Kidney epithelial cell (primary cell): Measurements from ENCODE around the gene NPBWR2. TPM values are rescaled to one million over a fixed set of nuclear protein-coding genes. Genes with fewer than 3 reads are reported as not detected.
"Not testable (repeated sequence)": the region's sequence is repeated elsewhere in the genome, so short reads cannot be mapped to it uniquely, and the experiment has no call there.

Experiments
- DNase-seq: peaks from one replicate; pipeline ENCODE4 v3.0.0-alpha.2; 2010; ENCODE audit warnings: low read depth
- H3K27me3 ChIP-seq: 2 replicates; pipeline ENCODE4 v1.6.0; 2011; ENCODE audit warnings: low read length; ENCODE audit not compliant: control insufficient read depth, insufficient read depth
- H3K36me3 ChIP-seq: 2 replicates; pipeline ENCODE4 v1.5.1; 2011; ENCODE audit warnings: low read length; ENCODE audit not compliant: control insufficient read depth, insufficient read depth
- H3K4me3 ChIP-seq: 2 replicates; pipeline ENCODE4 v1.5.1; 2011; ENCODE audit warnings: low read depth, mild to moderate bottlenecking, control low read depth, low read length
- total RNA-seq: library from RNA; depleted of rRNA; stranded (reverse); fragments of >200 nt; gene quantifications from 2 replicates; pipeline ENCODE4 v1.2.3, GENCODE V29; 2015
- TF ChIP-seq, protein P1 (sequence below): IDR thresholded peaks from 2 replicates; pipeline ENCODE4 v1.5.1; 2011; ENCODE audit warnings: mild to moderate bottlenecking, moderate library complexity, low read length, control low read depth, inconsistent platforms; ENCODE audit not compliant: insufficient read depth, poor library complexity, severe bottlenecking

Gene NPBWR2
- total RNA-seq, 1 donor from 2014 or later: not detected

DNA sequence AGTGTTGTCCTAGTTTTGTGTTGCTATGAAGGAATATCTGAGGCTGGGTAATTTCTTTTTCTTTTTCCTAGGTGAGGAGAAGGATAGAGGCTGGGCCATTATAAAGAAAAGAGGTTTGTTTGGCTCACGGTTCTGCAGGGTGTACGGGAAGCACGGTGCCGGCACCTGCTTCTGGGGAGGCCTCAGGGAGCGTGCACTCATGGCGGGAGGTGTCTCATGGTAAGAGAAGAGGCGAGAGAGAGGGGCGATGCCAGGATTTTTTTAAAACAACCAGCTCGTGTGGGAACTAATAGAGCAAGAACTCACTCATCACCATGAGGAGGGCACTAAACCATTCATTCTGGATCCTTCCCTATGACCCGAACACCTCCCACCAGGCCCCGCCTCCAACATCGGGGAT, 14.2 kb upstream of the NPBWR2 start:
- no peak for DNase-seq
- H3K4me3 ChIP-seq: no peak overlapping the region
- peaks cover 11% of the 10 kb centered on the region for H3K27me3 ChIP-seq
- TF ChIP-seq, protein P1, sequence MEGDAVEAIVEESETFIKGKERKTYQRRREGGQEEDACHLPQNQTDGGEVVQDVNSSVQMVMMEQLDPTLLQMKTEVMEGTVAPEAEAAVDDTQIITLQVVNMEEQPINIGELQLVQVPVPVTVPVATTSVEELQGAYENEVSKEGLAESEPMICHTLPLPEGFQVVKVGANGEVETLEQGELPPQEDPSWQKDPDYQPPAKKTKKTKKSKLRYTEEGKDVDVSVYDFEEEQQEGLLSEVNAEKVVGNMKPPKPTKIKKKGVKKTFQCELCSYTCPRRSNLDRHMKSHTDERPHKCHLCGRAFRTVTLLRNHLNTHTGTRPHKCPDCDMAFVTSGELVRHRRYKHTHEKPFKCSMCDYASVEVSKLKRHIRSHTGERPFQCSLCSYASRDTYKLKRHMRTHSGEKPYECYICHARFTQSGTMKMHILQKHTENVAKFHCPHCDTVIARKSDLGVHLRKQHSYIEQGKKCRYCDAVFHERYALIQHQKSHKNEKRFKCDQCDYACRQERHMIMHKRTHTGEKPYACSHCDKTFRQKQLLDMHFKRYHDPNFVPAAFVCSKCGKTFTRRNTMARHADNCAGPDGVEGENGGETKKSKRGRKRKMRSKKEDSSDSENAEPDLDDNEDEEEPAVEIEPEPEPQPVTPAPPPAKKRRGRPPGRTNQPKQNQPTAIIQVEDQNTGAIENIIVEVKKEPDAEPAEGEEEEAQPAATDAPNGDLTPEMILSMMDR: no peak
- H3K36me3 ChIP-seq: no peaks in the 10 kb centered on the region

DNA sequence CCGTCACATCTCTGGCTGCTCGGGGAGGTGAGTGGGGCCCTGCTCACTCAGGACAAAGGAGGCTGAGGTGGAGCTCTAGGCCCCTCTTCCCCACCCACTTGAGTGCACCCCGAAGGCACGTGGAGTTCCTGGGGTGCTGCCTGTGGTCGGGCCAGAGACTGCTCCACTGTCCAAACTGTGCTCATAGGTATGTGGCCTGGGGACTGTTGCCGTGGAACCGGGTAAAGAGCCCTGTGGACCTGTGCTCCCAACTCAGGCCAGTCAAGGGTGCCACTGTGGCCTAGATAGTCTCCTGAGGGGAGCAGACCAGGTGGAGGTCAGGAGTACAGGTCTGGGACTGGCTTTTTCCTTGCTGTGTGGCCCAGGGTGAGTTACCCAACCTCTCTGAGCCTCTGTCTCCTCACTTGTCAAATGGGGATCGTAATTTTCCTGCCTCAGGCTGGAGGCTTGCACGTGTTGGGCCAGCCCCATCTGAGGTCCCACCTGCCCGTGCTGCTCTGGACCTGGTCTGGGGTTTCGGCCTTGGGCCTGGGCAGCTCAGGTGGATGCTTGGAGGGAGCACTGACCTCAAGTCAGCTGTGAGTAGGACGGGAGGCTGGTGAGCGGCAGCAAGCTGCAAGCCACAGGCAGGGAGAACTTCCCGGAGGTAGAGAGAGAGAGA, 12.4 kb upstream of the NPBWR2 start:
- Histone ChIP-seq H3K27me3 (peaks cover 19% of the 10 kb centered on the region), H3K4me3 (peak overlapping the region; percentile 9), H3K36me3 (no peaks in the 10 kb centered on the region)
- TF ChIP-seq, protein P1: no peak
- DNase-seq: no peak

DNA sequence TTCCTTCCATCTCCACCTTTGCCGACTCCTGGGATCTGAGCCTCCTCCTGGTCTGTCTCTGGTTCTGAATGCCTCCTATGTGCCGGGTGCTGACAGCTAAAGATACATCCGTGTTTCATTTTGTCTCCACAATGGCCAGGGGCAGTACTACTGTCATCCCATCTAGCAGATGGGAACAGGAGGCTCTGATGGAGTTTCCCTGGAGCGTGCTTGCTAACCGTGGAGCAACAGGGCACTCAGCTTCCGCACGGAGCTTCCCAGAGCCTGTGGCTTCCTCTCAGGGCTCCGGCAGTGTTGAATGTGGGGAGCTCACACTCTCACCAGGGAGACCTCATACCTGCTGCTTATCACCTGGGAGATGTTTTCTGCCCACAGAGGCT, 11.9 kb upstream of the NPBWR2 start:
- Histone ChIP-seq H3K4me3 (no peak overlapping the region), H3K36me3 (no peaks in the 10 kb centered on the region), H3K27me3 (peaks cover 23% of the 10 kb centered on the region)
- TF ChIP-seq, protein P1: no peak
- DNase-seq: no peak

DNA sequence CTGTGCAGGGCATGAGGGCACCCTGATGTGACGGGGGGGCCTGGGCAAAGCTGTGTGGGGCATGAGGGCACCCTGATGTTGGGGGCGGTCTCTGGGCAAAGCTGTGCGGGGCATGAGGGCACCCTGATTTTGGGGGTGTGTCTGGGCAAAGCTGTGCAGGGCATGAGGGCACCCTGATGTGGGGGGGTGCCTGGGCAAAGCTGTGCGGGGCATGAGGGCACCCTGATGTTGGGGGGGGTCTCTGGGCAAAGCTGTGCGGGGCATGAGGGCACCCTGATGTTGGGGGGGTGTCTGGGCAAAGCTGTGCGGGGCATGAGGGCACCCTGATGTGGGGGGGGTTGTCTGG, 10.0 kb upstream of the NPBWR2 start:
- not testable (repeated sequence) for H3K36me3 ChIP-seq, DNase-seq, H3K4me3 ChIP-seq
- peaks cover 21% of the 10 kb centered on the region for H3K27me3 ChIP-seq

DNA sequence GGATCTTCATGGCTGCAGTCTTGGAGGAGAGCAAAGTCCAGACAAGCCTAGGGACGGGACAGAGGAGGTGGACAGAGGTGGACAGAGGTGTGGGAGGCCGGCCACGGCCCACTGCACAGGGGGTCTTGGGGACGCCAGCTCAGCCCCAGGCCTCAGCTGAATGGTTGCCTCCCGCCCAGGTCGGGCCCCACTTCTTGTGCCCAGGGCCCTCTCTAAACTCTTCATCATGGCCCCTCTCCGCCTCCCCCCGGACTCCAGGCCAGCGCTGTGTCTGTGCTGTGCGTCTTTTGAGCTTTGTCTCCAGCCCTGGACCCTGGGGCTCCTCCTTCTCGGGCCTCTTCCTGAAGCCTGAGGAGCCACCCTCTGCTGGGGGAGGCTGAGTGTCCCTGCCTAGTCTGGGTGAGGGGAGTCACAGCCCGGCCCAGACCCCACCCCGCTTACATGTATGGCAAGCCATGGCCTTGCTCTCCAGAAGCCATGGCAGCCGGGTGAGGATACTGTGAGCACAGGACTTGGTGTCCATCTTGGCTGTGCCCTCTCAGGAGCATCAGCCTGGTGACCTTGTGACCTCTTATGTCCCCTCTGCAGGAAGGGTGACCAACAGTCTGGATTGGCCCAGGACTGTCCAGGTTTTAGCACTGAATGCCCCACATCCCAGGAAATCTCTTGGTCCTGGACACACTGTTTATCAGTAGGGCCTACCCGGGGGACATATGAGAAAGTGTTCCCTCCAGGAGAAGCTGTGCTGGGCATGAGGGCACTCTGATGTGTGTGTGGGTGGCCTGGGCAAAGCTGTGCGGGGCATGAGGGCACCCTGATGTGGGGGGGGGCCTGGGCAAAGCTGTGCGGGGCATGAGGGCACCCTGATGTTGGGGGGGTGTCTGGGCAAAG, 9.4 kb upstream of the NPBWR2 start:
- Histone ChIP-seq H3K27me3 (peaks cover 19% of the 10 kb centered on the region), H3K36me3 (no peaks in the 10 kb centered on the region), H3K4me3 (no peak overlapping the region)
- DNase-seq: no peak
- TF ChIP-seq, protein P1: no peak

DNA sequence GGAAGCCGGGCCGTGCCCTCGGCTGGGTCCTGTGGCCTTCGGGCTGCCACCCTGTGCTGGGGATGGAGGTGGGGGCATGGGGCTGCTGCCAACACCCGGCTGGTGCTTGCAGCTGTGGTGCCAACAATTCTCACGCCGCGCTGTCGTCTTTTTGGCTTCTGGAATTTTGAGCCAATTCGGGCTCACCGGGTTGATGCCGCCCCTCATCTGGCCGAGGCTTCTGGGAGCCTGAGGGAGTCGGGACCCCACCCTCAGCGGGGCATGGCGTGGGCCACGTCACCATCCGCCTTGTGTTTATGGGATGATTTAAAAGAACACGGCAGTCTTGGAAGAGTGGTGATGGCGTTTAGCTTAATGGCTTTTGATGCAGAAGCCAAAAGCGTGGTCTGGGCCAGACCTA, 8.7 kb upstream of the NPBWR2 start:
- no peaks in the 10 kb centered on the region for H3K36me3 ChIP-seq
- no peak overlapping the region for H3K4me3 ChIP-seq
- peaks cover 13% of the 10 kb centered on the region for H3K27me3 ChIP-seq
- TF ChIP-seq, protein P1: no peak
- DNase-seq: no peak
